IMR-90 (cell line): ENCODE data around the gene PARP16. TPM values are rescaled to one million over a fixed set of nuclear protein-coding genes. Genes with fewer than 3 reads are reported as not detected.

Experiments used
- ATAC-seq: fragments of 200-7000 bp; cut with Tn5 transposase; 2 replicates; pipeline ENCODE4 v1.9.1; 2020; ENCODE audit warnings: low read depth, mild to moderate bottlenecking, moderate library complexity
- BruUV-seq: library from RNA; stranded (reverse); fragments of 400-500 nt; replicated peaks from 2 replicates; lab custom pipeline; 2021; lab: Mats Ljungman, UMichigan
- CTCF ChIA-PET: fragments of 300-600 bp; formaldehyde crosslinking; extraction: SDS; loops from one replicate; lab custom pipeline; 2021; ENCODE audit warnings: antibody characterized with exemption; lab: Yijun Ruan, JAX
- POLR2A ChIA-PET: fragments of 300-600 bp; sonication (Branson Sonifier 250); formaldehyde crosslinking; loops from one replicate; lab custom pipeline; 2022; ENCODE audit warnings: antibody characterized with exemption; ENCODE audit not compliant: unreplicated experiment; lab: Charles Lee
- DNase-seq: peaks from one replicate; pipeline ENCODE4 v3.0.0; 2013
- H2AFZ ChIP-seq: replicated peaks from 2 replicates; pipeline ENCODE3; 2013; ENCODE audit warnings: low read length, mild to moderate bottlenecking; ENCODE audit not compliant: poor library complexity
- H2AK5ac ChIP-seq: 2 replicates; pipeline ENCODE4 v1.6.1; 2013; ENCODE audit warnings: low read depth, low read length, inconsistent platforms
- H2AK9ac ChIP-seq: replicated peaks from 2 replicates; pipeline ENCODE3; 2013; ENCODE audit warnings: mild to moderate bottlenecking, low read depth, low read length, moderate library complexity; ENCODE audit not compliant: poor library complexity
- H2BK120ac ChIP-seq: 2 replicates; pipeline ENCODE4 v1.6.1; 2013; ENCODE audit warnings: low read depth, low read length, inconsistent platforms
- H2BK15ac ChIP-seq: 3 replicates; pipeline ENCODE4 v1.6.1; 2013; ENCODE audit warnings: low read depth, low read length, inconsistent platforms
- H2BK20ac ChIP-seq: 2 replicates; pipeline ENCODE4 v1.6.1; 2013; ENCODE audit warnings: low read depth, mild to moderate bottlenecking, inconsistent platforms, low read length, moderate library complexity
- H2BK5ac ChIP-seq: 2 replicates; pipeline ENCODE4 v1.6.1; 2013; ENCODE audit warnings: mild to moderate bottlenecking, low read depth, low read length, inconsistent platforms; ENCODE audit not compliant: poor library complexity, severe bottlenecking
- H3K14ac ChIP-seq: replicated peaks from 2 replicates; pipeline ENCODE4 v1.6.1; 2013; ENCODE audit warnings: low read depth, low read length, inconsistent platforms
- H3K18ac ChIP-seq: 2 replicates; pipeline ENCODE4 v1.6.1; 2013; ENCODE audit warnings: low read depth, low read length, control low read depth
- H3K23ac ChIP-seq: 2 replicates; pipeline ENCODE4 v1.6.1; 2013; ENCODE audit warnings: low read depth, low read length, inconsistent platforms
- H3K27ac ChIP-seq: 2 replicates; pipeline ENCODE4 v1.5.1; 2013; ENCODE audit warnings: mild to moderate bottlenecking, control low read depth, low read length; ENCODE audit not compliant: insufficient read depth
- H3K27me3 ChIP-seq: 2 replicates; pipeline ENCODE4 v1.6.1; 2013; ENCODE audit warnings: low read length; ENCODE audit not compliant: control insufficient read depth, insufficient read depth
- H3K36me3 ChIP-seq: 2 replicates; pipeline ENCODE4 v1.6.1; 2013; ENCODE audit warnings: low read length, mixed read lengths; ENCODE audit not compliant: control insufficient read depth, insufficient read depth
- H3K4ac ChIP-seq: 2 replicates; pipeline ENCODE4 v1.6.1; 2013; ENCODE audit warnings: low read depth, low read length, inconsistent platforms
- H3K4me1 ChIP-seq: 2 replicates; pipeline ENCODE4 v1.6.1; 2013; ENCODE audit warnings: low read length, mixed read lengths; ENCODE audit not compliant: control insufficient read depth, insufficient read depth
- H3K4me2 ChIP-seq: 2 replicates; pipeline ENCODE4 v1.6.1; 2013; ENCODE audit warnings: low read depth, mild to moderate bottlenecking, control low read depth, low read length, moderate library complexity
- H3K4me3 ChIP-seq: 2 replicates; pipeline ENCODE4 v1.5.1; 2013; ENCODE audit warnings: low read depth, mild to moderate bottlenecking, control low read depth, low read length, moderate library complexity; ENCODE audit not compliant: insufficient read depth
- H3K56ac ChIP-seq: 2 replicates; pipeline ENCODE4 v1.6.1; 2013; ENCODE audit warnings: low read length, inconsistent platforms; ENCODE audit not compliant: insufficient read depth; ENCODE audit errors: extremely low read depth
- H3K79me1 ChIP-seq, 2 experiments: 2 replicates each; pipeline ENCODE4 v1.6.1; 2013; ENCODE audit warnings: low read length in 2 of 2, inconsistent platforms in 1 of 2, low read depth in 1 of 2
- H3K9ac ChIP-seq: 2 replicates; pipeline ENCODE4 v1.6.1; 2013; ENCODE audit warnings: low read depth, low read length, control low read depth
- H3K9me1 ChIP-seq: 2 replicates; pipeline ENCODE4 v1.6.1; 2013; ENCODE audit warnings: low read length, inconsistent platforms; ENCODE audit not compliant: insufficient read depth
- H3K9me3 ChIP-seq: 2 replicates; pipeline ENCODE4 v1.6.1; 2013; ENCODE audit warnings: low read length; ENCODE audit not compliant: control insufficient read depth, insufficient read depth
- H4K20me1 ChIP-seq: 2 replicates; pipeline ENCODE4 v1.6.1; 2013; ENCODE audit warnings: low read length, inconsistent platforms; ENCODE audit not compliant: insufficient read depth
- H4K5ac ChIP-seq: 2 replicates; pipeline ENCODE4 v1.6.1; 2013; ENCODE audit warnings: mild to moderate bottlenecking, low read depth, low read length, control low read depth
- H4K8ac ChIP-seq, 2 experiments: 2 replicates each; pipeline ENCODE4 v1.6.1; 2013; ENCODE audit warnings: low read depth in 2 of 2, low read length in 2 of 2, control low read depth in 1 of 2, inconsistent platforms in 1 of 2
- H4K91ac ChIP-seq: 2 replicates; pipeline ENCODE4 v1.6.1; 2013; ENCODE audit warnings: low read depth, low read length, inconsistent platforms; ENCODE audit not compliant: insufficient read depth
- BHLHE40 ChIP-seq: fragments of 150-350 bp; IDR thresholded peaks from 2 replicates; pipeline ENCODE4 v1.6.1; 2016; ENCODE audit warnings: mild to moderate bottlenecking, low read depth, low read length
- CEBPB ChIP-seq: IDR thresholded peaks from 2 replicates; pipeline ENCODE4 v1.6.1; 2012; ENCODE audit warnings: low read depth, low read length, improper control_type of control experiment
- CHD1 ChIP-seq: IDR thresholded peaks from 2 replicates; pipeline ENCODE4 v1.6.1; 2012; ENCODE audit warnings: low read depth, low read length, improper control_type of control experiment
- FOS ChIP-seq: fragments of 150-350 bp; IDR thresholded peaks from 2 replicates; pipeline ENCODE4 v1.6.1; 2016; ENCODE audit warnings: low read depth, low read length
- MAFK ChIP-seq: IDR thresholded peaks from 2 replicates; pipeline ENCODE4 v1.6.1; 2012; ENCODE audit warnings: low read depth, low read length, improper control_type of control experiment
- MAZ ChIP-seq: IDR thresholded peaks from 2 replicates; pipeline ENCODE4 v1.6.1; 2012; ENCODE audit warnings: low read depth, mild to moderate bottlenecking, low read length, improper control_type of control experiment, moderate library complexity, borderline replicate concordance
- MXI1 ChIP-seq: IDR thresholded peaks from 2 replicates; pipeline ENCODE4 v1.6.1; 2012; ENCODE audit warnings: low read depth, mild to moderate bottlenecking, low read length, moderate library complexity, borderline replicate concordance
- NFE2L2 ChIP-seq: fragments of 150-350 bp; IDR thresholded peaks from 2 replicates; pipeline ENCODE4 v1.6.1; 2016; ENCODE audit warnings: low read depth, mild to moderate bottlenecking, low read length
- POLR2A ChIP-seq: IDR thresholded peaks from 2 replicates; pipeline ENCODE4 v1.6.1; 2012; ENCODE audit warnings: mild to moderate bottlenecking, low read depth, low read length
- RCOR1 ChIP-seq: IDR thresholded peaks from 2 replicates; pipeline ENCODE4 v1.6.1; 2012; ENCODE audit warnings: mild to moderate bottlenecking, low read length, improper control_type of control experiment; ENCODE audit not compliant: insufficient replicate concordance
- RFX5 ChIP-seq: IDR thresholded peaks from 2 replicates; pipeline ENCODE4 v1.8.0; 2012; ENCODE audit warnings: low read depth, mild to moderate bottlenecking, low read length, moderate library complexity
- SMC3 ChIP-seq: fragments of 150-350 bp; IDR thresholded peaks from 2 replicates; pipeline ENCODE4 v1.6.1; 2016; ENCODE audit warnings: low read depth, mild to moderate bottlenecking, antibody characterized with exemption, low read length, moderate library complexity
- WGBS, 2 experiments: methylation state at CpG; one replicate each; pipeline versions ENCODE4 v1.1.5 to v1.1.7; 2013; ENCODE audit warnings: missing lambda C conversion rate in 2 of 2; ENCODE audit not compliant: insufficient read length in 1 of 2; ENCODE audit errors: extremely low coverage in 2 of 2; 5-methylcytosine and 5-hydroxymethylcytosine counted together
- dilution Hi-C: fragments of 300-500 bp; cut with HindIII; formaldehyde crosslinking; loops from one replicate; pipeline ENCODE4 v1.14.3; 2018; ENCODE audit warnings: low sequenced_read_pairs; ENCODE audit not compliant: unreplicated experiment
- in situ Hi-C: fragments of 300-500 bp; cut with MboI; formaldehyde crosslinking; loops from 3 replicates; pipeline ENCODE4 v1.14.3; 2019; ENCODE audit warnings: low sequenced_read_pairs, inconsistent platforms, mixed read lengths
- intact Hi-C: fragments of 100-400 bp; cut with micrococcal nuclease; formaldehyde crosslinking; loops from 2 replicates; pipeline ENCODE4 v1.10.0; 2022
- polyA plus RNA-seq, 3 experiments: library from polyadenylated mRNA; depleted of rRNA; stranded (reverse); fragments of >200 nt; gene quantifications; 2 replicates each; pipeline ENCODE4 v1.2.3, GENCODE V29; 2012; ENCODE audit warnings: low replicate concordance in 1 of 3
- total RNA-seq: library from RNA; depleted of rRNA; stranded (reverse); fragments of >200 nt; gene quantifications from 2 replicates; pipeline ENCODE4 v1.2.3, GENCODE V29; 2012
- TF ChIP-seq, protein P1 (sequence below): conservative IDR thresholded peaks from 2 replicates; pipeline ENCODE4 v1.5.1; 2012; ENCODE audit warnings: mild to moderate bottlenecking, low read depth, low read length, improper control_type of control experiment
- TF ChIP-seq, protein P2 (sequence below): fragments of 150-350 bp; IDR thresholded peaks from 2 replicates; pipeline ENCODE4 v1.6.1; 2016; ENCODE audit warnings: low read depth, mild to moderate bottlenecking, low read length, moderate library complexity, borderline replicate concordance
- TF ChIP-seq, protein P3 (sequence below): fragments of 150-350 bp; IDR thresholded peaks from 2 replicates; pipeline ENCODE4 v1.6.1; 2017; ENCODE audit warnings: mild to moderate bottlenecking, antibody characterized with exemption, low read length, low read depth

The PARP16 gene
- total and polyA plus RNA-seq, 2 of the 4 experiments (the other 2 are of a cell fraction), result 1.3 to 5.0 TPM

DNA sequence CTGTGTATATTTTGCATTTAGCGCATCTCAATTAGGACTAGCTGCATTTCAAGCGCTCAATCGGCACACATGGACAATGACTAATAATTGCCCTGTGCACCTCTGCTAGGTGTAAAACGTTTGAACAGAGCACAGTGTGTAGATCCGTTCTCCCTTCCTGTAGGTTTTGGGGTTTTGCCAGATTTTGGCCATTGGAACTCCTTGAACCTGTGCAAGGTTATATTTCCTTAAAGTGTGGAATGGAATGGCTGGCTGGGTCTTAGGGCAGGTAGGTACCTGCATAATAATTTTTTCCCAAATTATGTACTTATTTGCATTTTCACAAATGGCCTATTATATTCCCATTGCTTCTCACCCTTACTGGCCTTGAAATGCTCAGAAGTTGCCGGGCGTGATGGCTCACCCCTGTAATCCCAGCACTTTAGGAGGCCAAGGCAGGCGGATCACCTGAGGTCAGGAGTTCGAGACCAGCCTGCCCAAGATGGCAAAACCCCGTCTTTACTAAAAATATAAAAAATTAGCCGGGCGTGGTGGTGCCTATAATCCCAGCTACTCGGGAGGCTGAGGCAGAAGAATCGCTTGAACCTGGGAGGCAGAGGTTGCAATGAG, 18.6 kb upstream of the PARP16 start:
- ATAC-seq (no peak; the same call in 1 of the 2 replicates), DNase-seq (no peak)
- dilution Hi-C loops (no loop called here), in situ Hi-C loops (no loop called here), intact Hi-C loops (no loop called here)
- no peak overlapping the region for H3K18ac ChIP-seq
- H3K4me2 ChIP-seq, result peak overlapping the region; percentile 16
- CTCF ChIA-PET, result interaction anchor here (0.7 to 1.0 kb wide), 4 partner anchors 34 to 120 kb away, joined by 3 to 4 read pairs (median 4); partner anchors contain the start of gene CLPX
- H4K91ac ChIP-seq, result no peak overlapping the region
- no peak overlapping the region for H4K5ac ChIP-seq
- no peak overlapping the region for H3K9ac ChIP-seq
- H2BK120ac ChIP-seq, result no peak overlapping the region
- no peak overlapping the region for H2BK15ac ChIP-seq
- no peak overlapping the region for H2AK9ac ChIP-seq
- H2BK5ac ChIP-seq, result peak overlapping the region; percentile 12
- no peak overlapping the region for H3K23ac ChIP-seq
- no peak overlapping the region for H4K8ac ChIP-seq
- no peak overlapping the region for H3K4ac ChIP-seq
- WGBS, 2 experiments, result 44% methylated on average over 7 of the region's 14 CpGs; no CpG with 5 or more reads in 1 of the 2 experiments
- no peaks in the 10 kb centered on the region for H3K79me1 ChIP-seq
- POLR2A ChIA-PET, result interaction anchor here (0.6 to 1.2 kb wide), 10 partner anchors 8 to 253 kb away, joined by 3 to 11 read pairs (median 4); partner anchors contain the start of genes CLPX, IGDCC3 and PARP16
- H3K36me3 ChIP-seq, result no peaks in the 10 kb centered on the region
- no peak overlapping the region for H3K14ac ChIP-seq
- H3K9me1 ChIP-seq, result 0 out of 2 replicates have a peak, but pooled peaks cover 3% of the 10 kb centered on the region
- no peak overlapping the region for H3K4me3 ChIP-seq
- no peak overlapping the region for H3K56ac ChIP-seq
- H3K9me3 ChIP-seq, result no peaks in the 10 kb centered on the region
- no peak overlapping the region for H2AK5ac ChIP-seq
- no peak overlapping the region for H2AFZ ChIP-seq
- no peak overlapping the region for H3K27ac ChIP-seq
- no TSS peak for BruUV-seq
- no peak overlapping the region for H2BK20ac ChIP-seq
- no peaks in the 10 kb centered on the region for H3K27me3 ChIP-seq
- peaks cover 9% of the 10 kb centered on the region for H3K4me1 ChIP-seq
- peaks cover 11% of the 10 kb centered on the region for H4K20me1 ChIP-seq
- peak; percentile 95 for TF ChIP-seq POLR2A
- peak; percentile 6; the same call in 1 of the 2 replicates for TF ChIP-seq RFX5
- TF ChIP-seq FOS, result peak; percentile 6; the same call in 1 of the 2 replicates
- TF ChIP-seq MAZ, result no peak
- no peak for TF ChIP-seq SMC3
- no peak for TF ChIP-seq CEBPB
- TF ChIP-seq CHD1, result no peak
- no peak for TF ChIP-seq MXI1
- TF ChIP-seq, protein P1, sequence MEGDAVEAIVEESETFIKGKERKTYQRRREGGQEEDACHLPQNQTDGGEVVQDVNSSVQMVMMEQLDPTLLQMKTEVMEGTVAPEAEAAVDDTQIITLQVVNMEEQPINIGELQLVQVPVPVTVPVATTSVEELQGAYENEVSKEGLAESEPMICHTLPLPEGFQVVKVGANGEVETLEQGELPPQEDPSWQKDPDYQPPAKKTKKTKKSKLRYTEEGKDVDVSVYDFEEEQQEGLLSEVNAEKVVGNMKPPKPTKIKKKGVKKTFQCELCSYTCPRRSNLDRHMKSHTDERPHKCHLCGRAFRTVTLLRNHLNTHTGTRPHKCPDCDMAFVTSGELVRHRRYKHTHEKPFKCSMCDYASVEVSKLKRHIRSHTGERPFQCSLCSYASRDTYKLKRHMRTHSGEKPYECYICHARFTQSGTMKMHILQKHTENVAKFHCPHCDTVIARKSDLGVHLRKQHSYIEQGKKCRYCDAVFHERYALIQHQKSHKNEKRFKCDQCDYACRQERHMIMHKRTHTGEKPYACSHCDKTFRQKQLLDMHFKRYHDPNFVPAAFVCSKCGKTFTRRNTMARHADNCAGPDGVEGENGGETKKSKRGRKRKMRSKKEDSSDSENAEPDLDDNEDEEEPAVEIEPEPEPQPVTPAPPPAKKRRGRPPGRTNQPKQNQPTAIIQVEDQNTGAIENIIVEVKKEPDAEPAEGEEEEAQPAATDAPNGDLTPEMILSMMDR, result no peak
- TF ChIP-seq MAFK, result no peak
- TF ChIP-seq, protein P2, sequence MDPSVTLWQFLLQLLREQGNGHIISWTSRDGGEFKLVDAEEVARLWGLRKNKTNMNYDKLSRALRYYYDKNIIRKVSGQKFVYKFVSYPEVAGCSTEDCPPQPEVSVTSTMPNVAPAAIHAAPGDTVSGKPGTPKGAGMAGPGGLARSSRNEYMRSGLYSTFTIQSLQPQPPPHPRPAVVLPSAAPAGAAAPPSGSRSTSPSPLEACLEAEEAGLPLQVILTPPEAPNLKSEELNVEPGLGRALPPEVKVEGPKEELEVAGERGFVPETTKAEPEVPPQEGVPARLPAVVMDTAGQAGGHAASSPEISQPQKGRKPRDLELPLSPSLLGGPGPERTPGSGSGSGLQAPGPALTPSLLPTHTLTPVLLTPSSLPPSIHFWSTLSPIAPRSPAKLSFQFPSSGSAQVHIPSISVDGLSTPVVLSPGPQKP, result no peak
- no peak for TF ChIP-seq RCOR1
- TF ChIP-seq NFE2L2, result no peak
- TF ChIP-seq, protein P3, sequence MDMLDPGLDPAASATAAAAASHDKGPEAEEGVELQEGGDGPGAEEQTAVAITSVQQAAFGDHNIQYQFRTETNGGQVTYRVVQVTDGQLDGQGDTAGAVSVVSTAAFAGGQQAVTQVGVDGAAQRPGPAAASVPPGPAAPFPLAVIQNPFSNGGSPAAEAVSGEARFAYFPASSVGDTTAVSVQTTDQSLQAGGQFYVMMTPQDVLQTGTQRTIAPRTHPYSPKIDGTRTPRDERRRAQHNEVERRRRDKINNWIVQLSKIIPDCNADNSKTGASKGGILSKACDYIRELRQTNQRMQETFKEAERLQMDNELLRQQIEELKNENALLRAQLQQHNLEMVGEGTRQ, result no peak
- TF ChIP-seq BHLHE40, result peak; percentile 81
